Glomerular visceral epithelial cell (primary cell): ENCODE measurements around the gene SLC15A4.
"Not testable (repeated sequence)": the region's sequence is repeated elsewhere in the genome, so short reads cannot be mapped to it uniquely, and the experiment has no call there.

ENCODE experiments used
- DNase-seq: peaks from one replicate; pipeline ENCODE4 v3.0.0-alpha.2; 2016; ENCODE audit errors: extremely low spot score

SLC15A4 gene

GRCh38 chr12:128823916-128824839, at the start of gene SLC15A4:
SLC15A4 (minus strand) TSS chr12:128823958; CDS start chr12:128823943, 15 bp downstream.
- peak; percentile 92 for DNase-seq

- no peak for DNase-seq
Measured at GRCh38 chr12:128872303-128872702, 48.5 kb upstream of the SLC15A4 start.

GRCh38 chr12:128871516-128871892, 47.7 kb upstream of the SLC15A4 start:
- DNase-seq: no peak

- DNase-seq: no peak
Measured at GRCh38 chr12:128867466-128867865, 43.7 kb upstream of the SLC15A4 start.

- DNase-seq: no peak
Measured at GRCh38 chr12:128864516-128865186, 40.9 kb upstream of the SLC15A4 start.

GRCh38 chr12:128863957-128864356, 40.2 kb upstream of the SLC15A4 start:
- no peak for DNase-seq

GRCh38 chr12:128861226-128862016, 37.7 kb upstream of the SLC15A4 start:
- no peak for DNase-seq

- no peak for DNase-seq
Measured at GRCh38 chr12:128859311-128859710, 35.6 kb upstream of the SLC15A4 start.

GRCh38 chr12:128857133-128857763, 33.5 kb upstream of the SLC15A4 start:
- no peak for DNase-seq

GRCh38 chr12:128856791-128857078, 33.0 kb upstream of the SLC15A4 start:
- DNase-seq: no peak

GRCh38 chr12:128856035-128856790, 32.5 kb upstream of the SLC15A4 start:
- DNase-seq: no peak

- DNase-seq: no peak
Measured at GRCh38 chr12:128853600-128854197, 29.9 kb upstream of the SLC15A4 start.

GRCh38 chr12:128852885-128853599, 29.3 kb upstream of the SLC15A4 start, which contains the start of gene GLT1D1:
GLT1D1 (plus strand) TSS chr12:128853478; CDS start chr12:128853582, 104 bp downstream.
- no peak for DNase-seq

- DNase-seq: no peak
Measured at GRCh38 chr12:128852026-128852698, 28.4 kb upstream of the SLC15A4 start.

- DNase-seq: not testable (repeated sequence)
Measured at GRCh38 chr12:128851429-128851828, 27.7 kb upstream of the SLC15A4 start.

GRCh38 chr12:128850400-128850799, 26.6 kb upstream of the SLC15A4 start:
- no peak for DNase-seq

- DNase-seq: not testable (repeated sequence)
Measured at GRCh38 chr12:128849806-128850205, 26.0 kb upstream of the SLC15A4 start.

- no peak for DNase-seq
Measured at GRCh38 chr12:128848371-128848770, 24.6 kb upstream of the SLC15A4 start.

- DNase-seq: not testable (repeated sequence)
Measured at GRCh38 chr12:128846671-128847070, 22.9 kb upstream of the SLC15A4 start.
